Hepatocyte (in vitro differentiated cells): Measurements from ENCODE around the gene GLYATL1B.

Experiments used
- EZH2 ChIP-seq: fragments of 200-600 bp; sonication (generic); IDR thresholded peaks from 2 replicates; pipeline ENCODE4 v1.6.1; 2016; ENCODE audit warnings: antibody characterized with exemption, mild to moderate bottlenecking, borderline replicate concordance
- EZH2phosphoT487 ChIP-seq: fragments of 200-600 bp; sonication (generic); IDR thresholded peaks from one replicate; pipeline ENCODE4 v1.6.1; 2018; ENCODE audit warnings: antibody characterized with exemption, mild to moderate bottlenecking, low read depth, moderate library complexity; ENCODE audit not compliant: unreplicated experiment, severe bottlenecking
- TF ChIP-seq, protein P1 (sequence below): fragments of 200-600 bp; sonication (generic); IDR thresholded peaks from 2 replicates; pipeline ENCODE4 v1.5.1; 2016; ENCODE audit warnings: antibody characterized with exemption, mild to moderate bottlenecking; ENCODE audit not compliant: poor library complexity

GRCh38 chr11:59106363-59107336, 20.5 kb downstream of the GLYATL1B start, which contains the start of gene FAM111B:
- TF ChIP-seq, protein P1, sequence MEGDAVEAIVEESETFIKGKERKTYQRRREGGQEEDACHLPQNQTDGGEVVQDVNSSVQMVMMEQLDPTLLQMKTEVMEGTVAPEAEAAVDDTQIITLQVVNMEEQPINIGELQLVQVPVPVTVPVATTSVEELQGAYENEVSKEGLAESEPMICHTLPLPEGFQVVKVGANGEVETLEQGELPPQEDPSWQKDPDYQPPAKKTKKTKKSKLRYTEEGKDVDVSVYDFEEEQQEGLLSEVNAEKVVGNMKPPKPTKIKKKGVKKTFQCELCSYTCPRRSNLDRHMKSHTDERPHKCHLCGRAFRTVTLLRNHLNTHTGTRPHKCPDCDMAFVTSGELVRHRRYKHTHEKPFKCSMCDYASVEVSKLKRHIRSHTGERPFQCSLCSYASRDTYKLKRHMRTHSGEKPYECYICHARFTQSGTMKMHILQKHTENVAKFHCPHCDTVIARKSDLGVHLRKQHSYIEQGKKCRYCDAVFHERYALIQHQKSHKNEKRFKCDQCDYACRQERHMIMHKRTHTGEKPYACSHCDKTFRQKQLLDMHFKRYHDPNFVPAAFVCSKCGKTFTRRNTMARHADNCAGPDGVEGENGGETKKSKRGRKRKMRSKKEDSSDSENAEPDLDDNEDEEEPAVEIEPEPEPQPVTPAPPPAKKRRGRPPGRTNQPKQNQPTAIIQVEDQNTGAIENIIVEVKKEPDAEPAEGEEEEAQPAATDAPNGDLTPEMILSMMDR, result peak; percentile 20
- no peak for TF ChIP-seq EZH2
- no peak for TF ChIP-seq EZH2phosphoT487
